Stimulated activated CD4-positive, alpha-beta T cell treated with anti-CD3 and anti-CD28 coated beads, TNF-alpha, amount 100 ng/mL, for 1 hour (primary cell): ENCODE results near the gene RAB11A.

ENCODE experiments used
- DNase-seq, 3 donors: peaks; one replicate each; pipeline ENCODE4 v3.0.0-alpha.2; 2020; ENCODE audit warnings: low read depth in 3 of 3, low spot score in 1 of 3

RAB11A gene

DNA sequence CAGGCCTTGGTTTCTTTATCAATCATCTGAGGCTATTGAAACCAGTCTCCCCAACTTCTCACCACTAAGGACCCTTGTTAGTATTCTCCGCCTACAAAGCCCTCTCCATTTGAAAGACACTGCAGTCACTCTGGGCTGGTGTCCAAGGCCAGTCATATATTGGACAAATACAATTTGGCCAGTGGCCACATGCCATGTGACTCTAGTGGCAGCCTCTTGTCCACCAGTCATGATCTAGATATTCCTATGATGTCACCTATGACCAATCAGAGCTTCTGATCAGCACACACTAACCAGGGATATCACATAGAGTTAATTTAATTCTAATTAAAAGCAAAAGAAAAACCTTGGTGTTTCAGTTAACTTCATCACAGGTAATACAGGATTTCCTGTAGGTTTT, 68.2 kb downstream of the RAB11A start:
- DNase-seq = no peak

DNA sequence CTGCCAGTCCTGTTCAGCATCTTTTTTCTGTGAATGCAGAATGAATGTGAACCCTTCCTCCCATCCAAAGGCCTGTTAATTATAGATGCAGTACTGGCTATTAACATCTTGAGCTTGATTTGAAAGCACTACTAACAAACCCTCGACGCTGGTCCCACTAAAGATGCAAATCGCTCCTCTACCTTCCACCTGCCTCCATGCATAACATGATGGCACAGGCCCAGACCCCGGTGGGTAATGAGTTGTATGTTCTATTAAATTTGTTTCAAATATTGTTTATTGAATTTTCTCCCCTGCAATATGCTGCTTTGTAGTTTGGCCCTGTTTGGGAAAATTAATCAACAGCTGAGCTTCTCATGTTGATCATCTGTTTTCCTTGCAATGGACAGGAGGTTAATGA, 69.3 kb downstream of the RAB11A start:
- DNase-seq = no peak

DNA sequence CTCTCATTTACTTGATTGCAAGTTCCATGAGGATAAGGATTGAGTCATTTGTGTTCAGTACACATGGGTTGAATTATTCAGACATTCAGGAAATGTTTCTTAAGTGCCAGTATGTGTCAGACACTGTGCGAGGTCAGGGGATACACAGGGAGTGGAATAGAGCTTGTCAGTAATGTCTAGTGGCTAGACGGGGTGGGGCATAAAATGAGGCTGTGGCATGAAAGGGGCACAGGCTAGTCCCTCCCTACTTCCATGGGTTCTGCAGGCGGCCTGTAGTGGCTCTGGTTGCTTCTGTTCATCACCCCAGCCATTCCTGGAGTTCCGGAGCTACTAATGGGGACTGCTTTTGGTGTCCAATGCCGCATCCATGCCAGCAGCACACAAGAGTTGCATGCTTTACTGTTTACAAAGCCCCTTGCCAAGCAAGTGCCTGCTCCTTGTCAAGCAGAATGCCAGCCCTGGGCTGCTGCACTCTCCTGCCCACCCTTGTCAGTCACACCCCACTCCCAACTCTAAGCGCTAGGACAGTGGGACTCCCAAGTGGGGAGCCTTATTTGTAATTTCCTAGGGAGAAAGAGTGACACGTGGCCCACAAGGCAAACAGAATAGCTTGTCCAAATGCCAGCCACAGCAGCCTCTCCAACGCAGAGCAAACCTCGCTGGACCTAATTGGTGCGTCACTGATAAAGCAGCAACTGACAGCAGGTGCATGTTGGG, 70.8 kb downstream of the RAB11A start:
- no peak for DNase-seq

DNA sequence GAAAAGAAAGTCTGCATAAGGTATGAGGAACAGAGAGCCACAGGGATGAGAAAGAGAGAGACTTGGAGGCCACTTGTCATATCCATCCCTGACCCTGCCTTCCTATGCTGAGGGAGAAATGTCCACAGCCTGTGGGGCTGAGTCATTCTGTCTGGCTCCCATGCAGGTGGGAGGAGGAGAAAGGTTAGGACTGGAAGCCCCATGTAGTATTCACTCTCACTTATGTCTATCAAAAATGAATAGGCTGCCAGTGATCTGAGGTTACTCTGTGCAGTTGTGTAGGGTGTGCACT, 71.3 kb downstream of the RAB11A start:
- DNase-seq = no peak
